Epidermal melanocyte (primary cell): Measurements from ENCODE around the gene SUDS3.
"Not testable (repeated sequence)": the region's sequence is repeated elsewhere in the genome, so short reads cannot be mapped to it uniquely, and the experiment has no call there.

ENCODE experiments used
- DNase-seq: peaks from one replicate; pipeline ENCODE4 v3.0.0; 2011; ENCODE audit warnings: low spot score; ENCODE audit not compliant: insufficient read length

Gene SUDS3, protein sequence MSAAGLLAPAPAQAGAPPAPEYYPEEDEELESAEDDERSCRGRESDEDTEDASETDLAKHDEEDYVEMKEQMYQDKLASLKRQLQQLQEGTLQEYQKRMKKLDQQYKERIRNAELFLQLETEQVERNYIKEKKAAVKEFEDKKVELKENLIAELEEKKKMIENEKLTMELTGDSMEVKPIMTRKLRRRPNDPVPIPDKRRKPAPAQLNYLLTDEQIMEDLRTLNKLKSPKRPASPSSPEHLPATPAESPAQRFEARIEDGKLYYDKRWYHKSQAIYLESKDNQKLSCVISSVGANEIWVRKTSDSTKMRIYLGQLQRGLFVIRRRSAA

DNA sequence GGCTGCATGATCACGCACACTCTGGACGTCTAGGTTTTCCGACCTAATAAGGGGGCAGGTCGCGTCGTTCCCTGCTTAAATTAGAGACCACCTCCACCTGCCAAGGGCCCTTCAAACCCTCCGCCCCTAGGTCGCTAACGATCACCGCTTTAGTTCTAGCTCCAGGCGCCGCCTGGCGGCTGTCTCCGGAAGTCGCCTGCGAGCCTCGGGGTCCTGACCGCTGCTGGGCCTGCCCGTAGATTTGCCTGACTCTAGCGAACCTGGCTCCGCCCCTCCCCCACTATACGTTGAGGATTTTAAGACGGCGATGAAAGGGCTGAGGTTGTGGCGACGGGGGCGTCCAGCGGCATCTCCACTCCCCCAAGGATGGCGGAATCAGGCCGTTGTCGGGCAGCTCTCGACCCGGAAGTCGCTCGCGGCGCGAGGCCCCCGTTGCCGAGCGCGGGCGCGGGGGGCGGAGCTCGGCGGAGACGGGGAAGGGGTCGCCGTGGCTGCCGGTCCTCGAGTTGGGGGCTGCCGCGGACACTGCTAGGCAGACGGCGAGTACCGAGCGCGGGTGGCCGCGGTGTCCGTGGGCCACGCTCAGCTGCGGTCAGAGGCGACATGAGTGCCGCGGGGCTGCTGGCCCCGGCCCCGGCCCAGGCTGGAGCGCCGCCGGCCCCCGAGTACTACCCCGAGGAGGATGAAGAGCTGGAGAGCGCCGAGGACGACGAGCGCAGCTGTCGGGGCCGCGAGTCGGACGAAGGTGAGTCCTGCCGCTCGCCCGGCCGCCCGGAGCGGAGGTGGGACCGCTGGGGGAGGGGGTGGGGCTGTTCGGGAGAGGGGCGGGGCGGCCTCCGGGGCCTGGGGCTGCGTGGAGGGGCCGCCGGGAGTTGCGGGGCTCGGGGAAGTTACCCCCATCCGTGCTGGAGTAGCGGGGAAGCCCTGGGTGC, at the start of gene SUDS3:
SUDS3 (plus strand) TSS at position 467 of the 932 bp plus-strand sequence; CDS start at position 604, 137 bp downstream.
- peak; percentile 75 for DNase-seq

DNA sequence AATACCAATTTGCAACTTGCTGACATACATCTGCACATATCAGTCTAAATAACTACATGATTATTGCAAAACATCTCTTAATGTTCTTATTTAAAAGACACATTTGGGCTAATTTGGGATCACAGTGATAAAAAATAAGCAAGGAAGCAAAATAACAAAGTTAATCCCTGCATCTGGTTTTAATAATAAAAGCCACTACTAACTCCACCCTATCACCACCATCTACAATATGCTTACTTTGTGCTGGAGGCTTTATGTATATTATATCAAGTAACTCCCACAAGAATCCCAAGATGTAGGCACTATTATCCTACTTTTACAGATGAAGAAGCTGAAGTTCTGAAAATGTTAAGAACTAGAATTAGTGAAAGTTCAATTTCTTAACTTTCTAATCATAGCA, 49.4 kb upstream of the SUDS3 start:
- no peak for DNase-seq

DNA sequence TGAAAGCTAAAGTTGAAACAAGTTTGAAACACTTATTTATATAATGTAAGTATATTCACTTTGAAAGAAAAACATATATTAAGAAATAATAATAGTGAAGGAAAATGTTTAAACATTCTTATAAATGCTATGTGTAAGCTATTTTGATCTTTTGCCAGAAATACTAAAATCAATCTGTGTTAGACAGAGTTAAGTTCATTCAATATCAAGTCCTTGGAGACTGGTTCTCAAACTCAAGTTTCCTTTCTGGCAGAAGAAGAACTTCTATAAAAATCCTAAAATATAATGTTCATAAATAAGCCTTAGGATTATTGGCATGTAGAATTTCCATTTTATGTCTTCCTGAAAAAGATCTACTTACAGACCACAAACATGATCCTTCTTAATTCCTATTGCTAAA, 49.0 kb upstream of the SUDS3 start:
- no peak for DNase-seq

DNA sequence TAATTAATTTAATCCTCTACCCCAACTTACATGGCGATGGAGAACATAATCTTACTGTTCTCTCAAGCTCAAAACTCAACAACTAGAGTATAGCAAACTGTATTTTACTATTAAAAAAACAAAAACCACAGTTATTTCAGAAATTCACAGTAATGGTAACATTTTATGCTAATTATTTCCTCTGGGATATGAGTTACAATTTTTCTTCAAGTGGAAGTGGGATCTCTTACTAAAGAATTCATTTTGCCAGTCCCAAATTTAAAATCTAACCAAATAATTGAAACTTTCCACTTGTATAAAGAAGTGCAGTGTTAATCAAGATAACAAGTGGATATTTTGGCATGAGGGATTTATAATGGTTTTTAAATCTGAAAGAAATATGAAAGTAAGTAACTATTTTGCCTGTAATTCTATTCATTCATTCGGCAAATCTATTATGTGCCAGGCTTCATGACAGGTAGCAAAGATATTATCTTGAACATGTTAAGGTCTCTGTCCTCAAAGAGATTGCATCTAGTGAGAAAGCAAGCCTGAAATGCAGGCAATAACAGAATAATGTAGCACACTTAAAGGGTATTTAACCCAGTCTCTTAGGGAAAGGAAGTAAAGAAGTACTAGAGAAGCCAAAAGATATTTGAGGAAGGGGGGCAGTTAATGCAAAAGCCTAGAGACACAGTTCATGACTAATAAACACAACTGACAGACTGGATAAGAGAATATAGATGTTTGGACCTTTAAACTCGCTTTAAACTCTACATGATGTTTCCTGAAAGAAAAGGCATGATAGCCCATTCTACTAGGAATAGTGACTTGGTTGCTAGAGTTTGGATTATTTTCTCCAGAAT, 47.6 kb upstream of the SUDS3 start:
- DNase-seq = no peak

DNA sequence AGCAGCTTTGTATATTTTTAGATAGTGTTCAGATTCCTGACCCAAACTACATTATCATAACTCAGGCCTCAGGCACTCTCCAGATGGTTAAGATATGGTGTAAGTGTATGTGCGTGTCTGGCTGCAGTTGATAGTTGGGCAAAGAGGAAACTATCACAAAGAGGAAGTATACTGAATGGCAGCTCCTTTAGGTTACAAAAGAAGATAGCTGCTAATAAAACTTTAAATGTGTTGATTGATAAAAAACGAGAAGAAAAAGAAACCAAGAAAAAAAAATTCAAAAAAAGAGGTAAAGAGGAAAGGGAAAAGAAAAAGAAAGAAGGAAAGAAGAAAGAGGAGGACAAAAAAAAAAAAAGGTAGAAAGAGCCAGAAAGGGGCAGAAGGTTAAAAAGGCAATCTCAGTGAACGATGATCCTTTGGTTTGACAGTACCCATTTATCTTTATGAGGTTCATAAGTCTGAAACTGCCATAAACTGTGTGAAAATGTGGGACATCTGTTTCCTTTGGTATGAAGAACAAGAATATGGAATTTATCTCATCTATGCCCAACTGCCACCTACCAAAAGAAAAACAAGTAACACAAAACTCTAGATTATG, 45.8 kb upstream of the SUDS3 start:
- DNase-seq = peak; percentile 55

DNA sequence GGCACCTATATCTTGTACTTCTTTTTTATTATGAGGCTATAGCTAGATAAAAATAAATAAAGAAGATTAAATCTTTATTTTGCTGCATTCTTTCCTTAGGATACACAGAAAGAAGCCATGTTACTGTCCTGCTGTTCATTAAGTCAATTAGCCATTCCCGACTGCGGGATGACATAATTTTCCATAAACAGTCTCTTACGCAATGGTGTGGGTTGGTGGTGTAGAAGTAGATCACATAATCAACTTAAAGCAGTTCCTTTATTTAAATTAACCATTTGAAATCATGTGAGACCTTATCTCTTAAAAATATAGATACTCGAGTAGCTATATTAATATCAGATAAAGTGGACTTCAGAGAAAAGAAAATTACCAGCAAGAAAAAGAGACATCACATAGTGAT, 43.8 kb upstream of the SUDS3 start:
- no peak for DNase-seq

DNA sequence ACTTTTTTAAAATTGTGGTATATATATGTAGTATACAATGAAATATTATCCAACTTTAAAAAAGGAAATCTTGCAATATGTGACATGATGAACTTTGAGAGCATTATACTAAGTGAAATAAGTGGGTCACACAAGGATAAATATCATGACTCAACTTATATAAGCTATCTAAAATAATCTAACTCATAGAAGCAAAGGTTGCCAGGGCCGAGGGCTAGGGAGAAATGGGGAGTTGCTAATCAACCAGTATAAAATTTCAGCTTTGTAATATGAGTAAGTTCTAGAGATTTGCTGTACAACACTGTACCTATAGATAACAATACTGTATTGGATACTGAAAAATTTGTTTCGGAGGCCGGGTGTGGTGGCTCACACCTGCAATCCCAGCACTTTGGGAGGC, 42.1 kb upstream of the SUDS3 start:
- DNase-seq = no peak

DNA sequence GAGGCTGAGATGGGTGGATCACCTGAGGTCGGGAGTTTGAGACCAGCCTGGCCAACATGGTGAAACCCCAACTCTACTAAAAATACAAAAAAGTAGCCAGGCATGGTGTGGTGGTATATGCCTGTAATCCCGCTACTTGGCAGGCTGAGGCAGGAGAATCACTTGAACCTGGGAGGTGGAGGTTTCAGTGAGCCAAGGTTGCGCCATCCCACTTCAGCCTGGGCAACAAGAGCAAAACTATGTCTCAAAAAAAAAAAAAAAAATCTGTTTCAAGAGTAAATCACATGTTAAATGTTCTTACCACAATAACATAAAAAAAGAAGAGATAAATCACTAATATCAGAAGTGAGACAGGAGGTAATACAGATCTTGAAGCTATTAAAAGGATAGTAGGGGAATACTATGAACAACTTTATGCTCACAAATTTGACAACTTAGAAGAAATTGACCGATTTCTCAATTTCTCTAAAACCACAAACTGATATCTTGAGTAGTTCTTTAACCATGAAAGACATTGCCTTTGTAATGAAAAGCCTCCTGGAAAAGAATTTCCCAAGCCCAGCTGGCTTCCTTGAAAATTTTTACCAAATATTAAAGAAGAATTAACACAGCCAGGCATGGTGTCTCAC, 41.3 kb upstream of the SUDS3 start:
- no peak for DNase-seq

DNA sequence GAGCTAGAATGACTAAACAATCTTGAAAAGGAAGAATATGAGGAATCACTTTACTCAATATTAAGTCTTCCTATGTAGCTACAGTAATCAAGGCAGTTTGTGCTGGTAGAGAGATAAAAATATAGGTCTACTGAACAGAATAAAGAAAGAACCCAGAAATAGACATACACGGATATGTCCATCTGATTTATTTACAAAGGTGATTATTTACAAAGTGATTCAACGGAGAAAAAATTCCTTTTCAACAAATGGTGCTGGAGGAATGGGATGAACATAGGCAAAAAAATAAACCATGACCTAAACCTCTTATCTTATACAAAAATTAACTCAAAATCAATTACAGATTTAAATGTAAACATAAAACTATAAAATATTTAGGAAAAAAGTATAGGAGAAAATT, 40.2 kb upstream of the SUDS3 start:
- no peak for DNase-seq

DNA sequence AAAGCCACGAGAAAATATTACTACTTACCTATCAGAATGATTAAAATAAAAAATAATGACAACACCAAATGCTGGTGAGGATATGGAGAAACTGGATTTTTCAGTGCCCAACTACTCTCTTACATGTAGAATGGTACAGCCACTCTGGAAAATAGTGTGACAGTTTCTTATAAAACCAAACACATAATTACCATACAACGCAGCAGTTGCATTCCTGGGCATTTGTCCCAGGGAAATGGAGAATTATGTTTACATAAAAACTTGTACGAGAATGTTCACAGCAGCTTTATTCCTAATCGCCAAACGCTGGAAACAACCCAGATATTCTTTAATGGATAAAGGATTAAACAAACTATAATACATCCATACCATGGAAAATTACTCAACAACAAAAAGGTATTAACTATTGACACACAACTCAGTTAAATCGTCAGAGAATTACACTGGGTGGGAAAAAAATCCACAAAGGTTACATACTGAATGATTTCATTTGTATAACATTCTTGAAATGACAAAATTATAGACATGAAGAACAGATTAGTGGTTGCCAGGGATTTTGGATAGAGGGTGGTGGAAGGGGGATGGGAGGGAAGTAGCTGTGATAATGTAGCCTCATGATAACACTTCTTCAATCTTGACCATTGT, 39.0 kb upstream of the SUDS3 start:
- no peak for DNase-seq

DNA sequence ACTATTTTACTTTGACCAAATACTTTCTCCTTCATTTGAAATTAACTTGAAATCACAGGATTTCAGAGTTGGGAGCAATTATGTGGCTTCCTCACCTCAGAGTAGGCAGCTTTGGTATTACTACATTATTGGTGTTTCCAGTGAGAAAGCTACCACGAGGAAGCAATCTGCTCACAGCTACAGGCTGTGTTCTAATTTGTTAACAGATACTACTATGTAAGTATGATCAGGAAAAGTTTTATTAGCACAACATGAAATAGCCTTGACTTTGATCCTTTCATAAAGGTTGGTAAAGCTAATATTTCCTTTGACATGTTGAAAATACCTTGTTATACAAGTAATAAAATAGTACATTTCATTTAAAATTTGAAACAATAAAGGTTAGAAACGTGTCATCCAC, 34.3 kb upstream of the SUDS3 start:
- no peak for DNase-seq

DNA sequence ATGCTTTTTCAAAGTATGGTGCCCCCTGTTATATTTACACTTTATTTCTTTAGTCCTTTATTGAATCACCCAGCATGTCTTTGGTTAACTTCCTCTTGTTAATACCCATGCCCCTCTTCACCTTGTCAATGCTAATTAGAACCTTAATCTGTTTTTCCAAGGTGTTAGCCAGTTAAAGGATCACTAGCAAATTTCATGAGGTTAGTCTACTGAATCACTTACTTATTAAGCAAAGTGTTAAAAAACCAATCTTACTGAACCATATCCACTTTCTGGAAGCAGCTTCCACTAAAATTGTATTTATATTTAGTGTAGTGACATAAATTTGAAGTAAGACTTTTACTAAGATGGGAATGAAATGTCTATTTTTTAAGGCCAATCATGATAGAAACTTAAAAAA, 31.5 kb upstream of the SUDS3 start:
- DNase-seq = no peak

DNA sequence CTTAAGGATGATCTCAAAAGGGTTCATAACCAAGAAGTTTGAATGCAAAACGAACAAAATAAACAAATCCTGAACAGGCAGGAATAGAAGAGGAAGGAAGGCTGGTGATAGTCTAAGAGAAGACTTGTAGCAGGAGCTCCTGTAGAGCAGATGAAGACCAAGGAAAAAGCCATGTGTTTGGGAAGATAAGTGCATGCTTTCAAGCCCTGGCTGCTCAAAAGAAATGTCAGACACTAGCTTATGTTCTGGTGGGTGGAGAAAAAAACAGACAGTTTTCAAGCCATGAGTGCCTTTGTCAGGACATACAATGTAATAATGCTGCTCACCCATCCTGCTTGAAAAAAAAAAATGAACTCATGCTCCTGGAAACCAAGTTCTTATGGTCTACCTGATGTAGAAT, 31.0 kb upstream of the SUDS3 start:
- no peak for DNase-seq

DNA sequence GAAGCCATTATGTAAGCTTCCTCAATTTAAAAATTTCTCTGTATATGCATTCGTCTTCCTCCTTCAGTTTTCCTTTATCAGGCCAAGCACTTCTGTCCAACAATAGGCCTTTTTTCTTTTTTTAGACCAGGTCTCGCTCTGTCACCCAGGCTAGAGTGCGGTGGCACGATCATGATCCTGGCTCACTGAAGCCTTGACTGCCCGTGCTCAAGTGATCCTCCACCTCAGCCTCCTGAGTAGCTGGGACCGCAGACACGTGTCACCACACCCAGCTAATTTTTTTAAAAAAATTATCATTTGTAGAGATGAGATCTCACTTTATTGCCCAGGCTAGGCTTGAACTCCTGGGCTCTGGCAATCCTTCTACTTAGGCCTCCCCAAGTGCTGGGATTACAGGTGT, 29.5 kb upstream of the SUDS3 start:
- no peak for DNase-seq

DNA sequence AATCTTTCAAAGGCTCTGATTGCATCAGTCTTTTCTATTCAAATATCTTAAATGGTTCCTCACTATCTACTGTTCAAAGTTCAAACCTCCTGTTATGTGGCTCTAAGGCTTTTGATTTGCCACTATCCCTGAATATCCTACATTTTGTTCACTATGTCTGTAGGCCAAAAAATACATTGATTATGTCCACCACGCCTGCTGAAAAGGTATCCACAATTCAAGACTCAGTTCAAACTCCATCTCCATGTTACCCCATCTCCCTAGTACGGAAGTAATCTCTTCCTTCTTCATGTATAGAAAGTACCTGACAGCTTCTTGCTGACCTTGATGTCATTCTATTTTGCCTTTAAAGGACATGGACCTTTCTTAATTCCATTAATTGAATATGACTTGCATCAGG, 28.4 kb upstream of the SUDS3 start:
- DNase-seq = no peak

DNA sequence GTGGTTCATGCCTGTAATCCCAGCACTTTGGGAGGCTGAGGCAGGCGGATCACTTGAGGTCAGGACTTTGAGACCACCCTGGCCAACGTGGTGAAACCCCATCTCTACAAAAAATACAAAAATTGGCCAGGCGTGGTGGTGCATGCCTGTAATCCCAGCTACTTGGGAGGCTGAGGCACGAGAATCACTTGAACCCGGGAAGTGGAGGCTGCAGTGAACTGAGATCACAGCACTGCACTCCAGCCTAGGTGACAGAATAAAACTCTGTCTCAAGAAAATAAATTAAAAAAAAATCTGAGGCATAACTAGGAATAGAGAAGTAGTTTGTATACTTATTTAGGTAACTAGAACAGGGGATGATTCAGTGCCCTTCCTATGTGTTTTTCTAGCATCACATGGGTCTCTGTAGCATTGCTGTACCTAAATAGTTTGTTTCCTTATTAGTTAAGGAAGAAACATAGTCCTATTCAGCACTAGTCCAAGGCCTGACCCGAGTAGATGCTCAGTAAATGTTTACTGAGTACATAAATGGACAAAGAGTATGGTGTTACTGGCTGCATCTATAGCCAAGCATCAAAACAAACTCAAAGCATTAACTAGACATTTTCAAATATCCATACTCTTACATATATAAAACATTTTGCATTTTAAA, 25.3 kb upstream of the SUDS3 start:
- DNase-seq = no peak

DNA sequence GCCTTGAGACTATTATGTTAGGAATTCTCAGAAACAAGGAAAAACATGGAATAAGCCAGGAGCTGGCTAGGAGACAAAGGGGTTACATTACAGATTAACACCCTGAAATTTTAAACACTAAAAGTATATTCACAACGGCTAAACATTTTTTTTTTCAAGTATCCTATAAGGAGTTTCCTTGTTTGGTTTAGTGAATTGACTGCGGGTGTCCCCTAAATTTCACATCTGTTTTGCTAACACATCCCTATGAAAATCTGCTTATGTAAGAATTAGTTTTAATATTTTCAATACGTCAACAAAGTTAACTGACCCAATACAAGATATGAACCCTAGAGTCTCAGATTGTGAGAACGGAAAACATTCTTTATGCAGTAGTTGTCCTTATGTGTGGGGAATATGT, 22.6 kb upstream of the SUDS3 start:
- DNase-seq = no peak

DNA sequence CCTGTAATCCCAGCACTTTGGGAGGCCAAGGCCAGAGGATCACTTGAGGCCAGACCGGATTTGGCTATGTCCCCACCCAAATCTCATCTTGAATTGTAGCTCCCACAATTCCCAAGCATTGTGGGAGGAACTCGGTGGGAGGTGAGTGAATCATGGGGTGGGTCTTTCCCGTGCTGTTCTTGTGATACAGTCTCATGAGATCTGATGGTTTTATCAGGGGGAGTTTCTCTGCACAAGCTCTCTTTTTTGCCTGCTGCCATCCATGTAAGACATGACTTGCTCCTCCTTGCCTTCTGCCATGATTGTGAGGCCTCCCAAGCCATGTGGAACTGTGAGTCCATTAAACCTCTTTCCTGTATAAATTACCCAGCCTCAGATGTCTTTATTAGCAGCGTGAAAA, 21.9 kb upstream of the SUDS3 start:
- not testable (repeated sequence) for DNase-seq

DNA sequence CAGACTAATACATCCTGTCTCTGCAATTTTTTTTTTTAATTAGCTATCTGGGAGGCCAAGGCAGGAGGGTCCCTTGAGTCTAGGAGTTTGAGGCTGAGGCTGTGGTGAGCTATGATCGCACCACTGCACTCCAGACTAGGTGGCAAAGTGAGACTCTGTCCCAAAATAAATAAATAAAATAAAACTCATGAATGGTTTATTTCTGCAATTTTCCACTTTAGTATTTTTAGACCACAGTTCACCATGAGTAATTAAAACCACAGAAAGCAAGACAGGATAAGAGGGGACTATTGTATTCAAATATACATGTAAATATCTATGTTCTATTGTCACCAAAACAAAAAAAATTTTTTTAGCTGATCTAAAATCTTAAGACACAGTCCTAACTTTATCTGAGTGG, 21.5 kb upstream of the SUDS3 start:
- no peak for DNase-seq

DNA sequence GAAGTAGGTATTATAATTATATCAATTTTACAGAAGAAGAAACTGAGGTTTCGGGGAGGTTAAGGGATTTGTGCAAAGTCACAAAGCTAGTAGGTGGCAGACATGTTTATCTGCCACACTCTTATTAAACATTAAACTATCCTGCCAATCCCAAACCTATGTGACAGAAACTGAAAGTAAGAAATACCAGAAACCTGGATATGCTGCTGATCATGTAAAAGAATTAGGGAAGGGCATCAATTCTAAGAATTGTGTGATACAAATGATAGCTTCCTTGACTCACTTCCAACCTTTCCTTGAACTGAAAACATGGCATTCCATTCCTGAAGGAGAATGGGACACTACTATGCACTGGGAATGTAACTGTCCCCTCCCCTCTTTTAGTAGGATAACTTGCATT, 20.5 kb upstream of the SUDS3 start:
- no peak for DNase-seq
